Right ventricle myocardium superior (tissue), 1 donor: ENCODE results near the gene DND1. TPM values are rescaled to one million over a fixed set of nuclear protein-coding genes. Genes with fewer than 3 reads are reported as not detected.
"Not testable (repeated sequence)": the region's sequence is repeated elsewhere in the genome, so short reads cannot be mapped to it uniquely, and the experiment has no call there.

Experiments
- ATAC-seq: fragments of 200-7000 bp; cut with Tn5 transposase; one replicate; pipeline ENCODE4 v1.9.1; 2020; ENCODE audit warnings: mild to moderate bottlenecking; ENCODE audit not compliant: poor library complexity
- DNase-seq: peaks from one replicate; pipeline ENCODE4 v3.0.0-alpha.2; 2020
- intact Hi-C: fragments of 100-400 bp; cut with DNase I; formaldehyde crosslinking; loops from one replicate; pipeline ENCODE4 v1.11.2; 2022
- long read RNA-seq: library from polyadenylated mRNA; unstranded; transcript quantifications from one replicate; pipeline ENCODE4 v2.0.0, GENCODE V29; 2021
- total RNA-seq: library from RNA; stranded (reverse); fragmentation: NEBNext Ultra II Directional; extraction: Animal tissue kit (Norgen Biotek cat#: 25700); gene quantifications from one replicate; pipeline ENCODE4 v1.2.1, GENCODE V29; 2021
- donor health status: DM: no; HTN: yes; CAD: no; lungs with severe emphysema.

The DND1 gene
- 0.40 TPM for total RNA-seq
- long read RNA-seq, partial matches to known transcripts, result 0 of 7 reads
- long read RNA-seq, other reads (novel, unspliced or antisense), result 7 of 7 reads

DNA sequence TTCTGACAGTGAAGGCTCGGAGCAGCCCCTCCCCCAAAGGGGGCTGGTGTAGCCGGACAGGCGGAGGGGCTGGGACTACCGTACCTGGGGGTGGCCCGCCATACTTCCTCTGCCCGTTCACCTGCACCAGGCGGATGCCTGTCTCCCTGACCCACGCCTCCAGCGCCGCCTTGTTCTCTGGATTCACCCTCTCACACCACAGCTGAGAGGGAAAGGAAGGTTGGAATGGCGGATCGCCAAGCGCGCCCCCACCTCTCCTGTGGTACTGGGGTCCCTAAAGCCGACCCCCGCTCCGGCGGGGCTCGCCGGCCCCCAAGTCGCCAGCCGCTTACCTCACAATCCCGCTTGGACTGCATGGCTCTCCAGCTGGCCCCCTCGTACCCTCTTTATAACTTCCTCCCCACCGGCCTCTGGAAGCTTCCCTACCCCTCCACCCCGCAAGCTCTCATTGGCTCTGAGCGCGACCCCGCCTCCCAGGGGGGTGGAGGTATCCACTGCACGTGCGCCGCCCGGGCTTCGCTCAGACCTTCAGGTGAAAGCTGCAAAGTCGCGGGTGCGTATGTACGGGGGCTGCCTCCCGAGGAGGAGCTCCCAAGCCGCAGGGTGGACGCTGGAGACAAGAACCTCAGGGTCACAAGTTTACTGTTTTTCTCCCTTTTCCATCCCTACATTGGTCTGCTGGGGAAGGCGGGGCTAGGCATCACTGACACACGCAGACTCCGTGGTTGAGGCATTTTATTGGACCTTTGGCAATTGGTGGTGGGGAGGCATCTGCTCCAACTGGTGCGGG lies at the start of gene DND1:
DND1 (minus strand) TSS at position 390 of the 790 bp plus-strand sequence; CDS start at position 356, 34 bp downstream.
- DNase-seq, result no peak
- intact Hi-C loops, result no loop called here
- ATAC-seq, result no peak

DNA sequence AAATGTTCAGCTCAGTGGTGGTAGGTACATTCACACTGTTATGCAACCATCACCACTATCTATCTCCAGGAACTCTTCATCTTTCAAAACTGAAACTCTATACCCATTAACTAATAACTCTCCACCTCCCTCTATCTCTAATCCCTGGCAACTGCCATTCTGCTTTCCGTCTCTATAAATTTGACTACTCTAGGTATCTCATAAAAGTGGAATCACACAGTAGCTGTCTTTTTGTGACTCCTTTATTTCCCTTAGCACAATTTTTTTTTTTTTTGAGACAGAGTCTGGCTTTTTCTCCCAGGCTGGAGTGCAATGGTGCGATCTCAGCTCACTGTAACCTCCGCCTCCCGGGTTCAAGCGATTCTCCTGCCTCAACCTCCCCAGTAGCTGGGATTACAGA lies 48.0 kb upstream of the DND1 start:
- DNase-seq, intact Hi-C loops, ATAC-seq: not testable (repeated sequence)

DNA sequence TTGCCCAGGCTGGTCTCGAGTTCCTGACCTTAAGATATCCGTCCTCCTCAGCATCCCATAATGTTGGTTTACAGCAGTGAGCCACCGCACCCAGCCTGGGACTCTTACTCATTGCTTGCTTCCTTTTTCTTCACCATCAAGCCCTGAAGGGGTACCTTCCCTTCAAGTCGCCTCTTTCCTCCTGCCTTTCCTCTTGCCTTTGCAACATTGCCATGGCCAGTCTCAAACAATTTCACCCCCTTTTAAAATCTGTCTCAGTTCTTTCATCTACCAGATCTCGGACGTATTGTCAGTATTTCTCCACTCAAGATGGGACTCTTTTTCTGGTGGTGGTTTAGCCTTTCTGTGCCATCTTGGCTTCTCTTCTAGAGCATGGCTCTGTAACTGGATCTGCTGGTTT lies 47.4 kb upstream of the DND1 start:
- ATAC-seq, intact Hi-C loops, DNase-seq: not testable (repeated sequence)

DNA sequence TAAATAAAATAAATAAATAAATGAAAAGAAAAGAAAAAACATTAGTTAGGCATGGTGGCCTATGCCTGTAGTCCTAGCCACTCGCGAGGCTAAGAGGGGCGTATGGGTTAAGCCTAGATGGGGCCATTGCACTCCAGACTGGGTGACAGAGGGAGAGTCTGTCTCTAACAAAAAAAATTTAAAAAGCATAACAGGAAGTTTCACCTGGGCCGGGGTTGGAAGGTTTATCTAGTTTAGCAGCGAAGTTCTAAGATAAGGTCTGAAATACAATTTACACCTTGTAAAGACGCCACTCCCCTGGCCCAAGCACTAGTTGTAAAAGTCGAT lies 44.9 kb upstream of the DND1 start:
- ATAC-seq (no peak), DNase-seq (no peak)
- intact Hi-C loops, result no loop called here

DNA sequence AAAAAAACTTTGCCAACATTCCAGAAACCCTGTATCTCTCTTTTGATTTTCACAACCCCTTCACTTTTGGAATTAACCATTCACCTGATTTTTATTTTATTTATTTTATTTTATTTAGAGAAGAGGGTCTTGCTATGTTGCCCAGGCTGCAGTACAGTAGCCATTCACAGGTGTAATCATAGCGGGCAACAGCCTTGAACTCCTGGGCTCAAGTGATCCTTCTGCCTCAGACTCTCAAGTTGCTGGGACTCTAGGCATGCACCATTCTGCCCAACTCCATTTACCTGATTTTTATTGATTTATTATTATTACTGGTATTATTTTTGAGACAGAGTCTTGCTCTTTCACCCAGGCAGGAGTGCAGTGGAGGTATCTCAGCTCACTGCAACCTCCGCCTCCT lies 42.9 kb upstream of the DND1 start:
- intact Hi-C loops, DNase-seq, ATAC-seq: not testable (repeated sequence)

DNA sequence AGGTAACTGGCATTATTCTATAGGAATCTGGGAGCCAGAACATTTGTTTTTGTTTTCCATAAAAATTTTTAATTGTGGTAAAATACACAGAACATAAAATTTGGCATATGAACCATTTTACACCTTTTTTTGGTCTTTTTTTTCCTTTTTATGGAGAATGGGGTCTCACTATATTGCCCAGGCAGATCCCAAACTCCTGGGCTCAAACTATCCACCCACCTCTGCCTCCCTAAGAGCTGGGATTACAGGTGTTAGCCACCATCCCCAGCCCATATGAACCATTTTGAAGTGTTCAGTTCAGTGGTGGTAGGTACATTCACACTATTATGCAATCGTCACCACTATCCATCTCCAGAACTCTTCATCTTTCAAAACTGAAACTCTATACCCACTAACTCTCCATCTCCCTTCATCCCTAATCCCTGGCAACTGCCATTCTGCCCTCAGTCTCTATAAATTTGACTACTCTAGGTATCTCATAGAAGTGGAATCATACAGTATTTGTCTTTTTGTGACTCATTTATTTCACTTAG lies 40.3 kb upstream of the DND1 start:
- ATAC-seq (no peak), DNase-seq (no peak)
- intact Hi-C loops, result no loop called here

DNA sequence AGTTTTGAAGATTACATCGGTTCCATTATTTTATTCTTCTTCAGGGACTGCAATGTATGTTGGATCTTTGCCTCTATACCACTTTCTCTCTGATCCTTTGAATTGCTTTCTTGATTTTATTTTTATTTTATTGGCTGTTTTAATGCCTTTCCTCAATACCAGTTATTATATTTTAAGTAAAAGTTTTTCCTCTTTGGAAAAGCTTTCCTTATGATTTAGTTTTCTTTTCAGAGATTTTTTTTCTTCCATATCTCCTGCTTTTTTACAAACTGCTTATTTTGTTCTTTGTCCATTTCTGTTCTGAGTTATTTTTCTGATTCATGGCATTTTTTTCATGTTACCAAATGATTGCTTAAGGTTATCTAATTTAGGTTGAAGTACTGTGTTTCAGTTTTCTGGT lies 38.4 kb upstream of the DND1 start:
- intact Hi-C loops, result no loop called here
- DNase-seq (no peak), ATAC-seq (no peak)

DNA sequence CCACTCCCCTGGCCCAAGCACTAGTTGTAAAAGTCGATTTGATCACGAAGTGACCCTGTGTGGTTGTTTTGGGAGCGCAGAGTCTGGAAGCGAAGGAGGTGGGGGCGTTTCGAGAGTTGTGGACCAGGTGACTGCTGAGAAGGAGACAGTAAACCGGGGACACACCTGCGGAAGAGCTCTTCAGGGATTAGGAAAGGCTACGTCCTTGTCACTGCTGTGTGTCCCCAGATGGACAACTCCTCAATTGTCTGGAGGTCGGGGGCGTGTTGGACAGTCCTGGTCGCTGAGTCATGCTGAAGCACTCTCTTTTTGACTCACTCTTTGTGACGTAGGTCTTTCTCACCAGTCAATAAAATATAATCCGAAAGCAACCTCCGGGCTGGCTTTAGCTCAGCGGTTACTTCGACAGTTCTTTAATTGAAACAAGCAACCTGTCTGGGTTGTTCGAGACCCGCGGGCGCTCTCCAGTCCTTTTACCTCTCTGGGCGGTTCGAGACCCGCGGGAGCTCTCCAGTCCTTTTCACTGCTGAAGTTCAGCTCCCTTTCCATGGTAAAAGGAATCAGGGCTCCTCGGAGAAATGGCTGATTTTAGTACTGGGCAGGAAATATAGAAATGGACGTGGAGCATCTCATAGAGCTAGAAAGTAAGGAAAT lies 37.6 kb upstream of the DND1 start:
- ATAC-seq (peak; percentile 94), DNase-seq (peak; percentile 89)
- intact Hi-C loops, result no loop called here

DNA sequence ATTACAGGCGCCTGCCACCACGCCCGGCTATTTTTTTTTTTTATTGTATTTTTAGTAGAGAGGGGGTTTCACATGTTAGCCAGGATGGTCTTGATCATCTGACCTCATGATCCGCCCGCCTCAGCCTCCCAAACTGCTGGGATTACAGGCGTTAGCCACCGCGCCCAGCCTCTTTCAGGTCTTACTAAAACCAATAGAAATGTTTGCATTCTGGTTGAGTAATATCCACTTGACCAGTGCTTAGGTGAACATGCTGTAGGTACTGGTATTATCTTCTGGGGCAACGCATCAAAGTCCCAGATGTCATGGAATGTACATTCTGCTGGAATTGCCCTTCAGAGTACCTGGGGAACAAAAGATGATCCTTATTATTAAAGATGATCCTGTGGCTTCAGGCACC lies 35.4 kb upstream of the DND1 start:
- intact Hi-C loops, DNase-seq, ATAC-seq: not testable (repeated sequence)

DNA sequence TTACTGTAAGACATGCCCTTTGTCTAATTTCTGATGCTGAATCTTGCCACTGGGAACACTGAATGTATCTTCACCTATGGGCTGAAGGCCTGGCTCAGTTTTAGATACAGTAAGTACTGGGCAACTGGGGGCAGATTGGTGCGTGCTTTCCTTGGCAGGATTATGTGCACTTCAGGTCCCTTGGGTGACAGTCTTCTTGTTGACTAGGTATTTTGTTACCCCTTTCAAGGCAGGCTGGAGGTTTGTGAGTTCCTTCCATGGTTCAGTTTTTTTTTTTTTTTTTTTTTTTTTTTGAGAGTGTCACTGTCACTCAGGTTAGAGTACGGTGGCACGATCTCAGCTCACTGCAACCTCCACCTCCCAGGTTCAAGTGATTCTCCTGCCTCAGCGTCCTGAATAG lies 34.4 kb upstream of the DND1 start:
- intact Hi-C loops, result no loop called here
- no peak for ATAC-seq
- no peak for DNase-seq

DNA sequence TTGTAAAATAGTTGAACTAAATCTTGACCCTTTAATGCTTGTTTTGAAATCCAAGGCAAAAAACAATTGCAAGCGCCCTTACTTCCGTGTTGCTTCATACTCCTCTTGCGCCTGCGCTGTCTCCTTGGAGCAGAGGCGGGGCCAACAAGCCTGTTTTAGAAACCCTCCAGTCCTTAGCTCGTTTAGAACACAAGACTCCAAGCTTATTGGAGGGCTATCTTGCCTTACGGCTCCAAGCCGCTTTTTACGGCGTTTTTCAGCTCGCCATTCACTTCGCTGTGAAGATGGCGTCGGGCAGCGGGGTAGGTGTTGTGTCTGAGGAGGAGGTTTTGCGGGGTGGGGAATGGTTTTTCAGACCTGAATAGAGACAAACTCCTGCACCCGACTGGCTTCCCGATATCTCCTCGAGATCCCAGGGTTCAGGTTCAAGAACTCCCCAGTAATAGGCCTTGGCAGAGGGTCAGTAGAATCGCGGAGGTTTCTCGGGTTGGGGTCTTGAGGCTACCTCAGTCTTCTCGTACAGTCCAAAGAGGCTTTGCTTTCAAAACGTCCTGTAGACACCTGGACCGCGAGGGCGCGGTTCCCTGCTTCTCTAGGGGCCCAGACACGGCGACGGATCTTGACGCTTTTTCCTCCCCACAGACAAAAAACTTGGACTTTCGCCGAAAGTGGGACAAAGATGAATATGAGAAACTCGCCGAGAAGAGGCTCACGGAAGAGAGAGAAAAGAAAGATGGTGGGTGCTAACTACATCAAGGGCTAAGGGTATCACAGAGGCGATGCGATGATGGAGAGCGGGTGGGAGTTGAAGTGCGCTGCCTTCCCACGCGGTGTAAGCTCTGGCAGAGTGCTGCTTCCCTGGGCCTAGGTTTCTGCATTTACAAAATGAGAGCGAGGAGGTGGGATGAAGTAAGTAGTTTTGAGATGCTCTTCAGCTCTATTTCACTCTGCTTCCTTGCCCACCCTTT lies 27.1 kb upstream of the DND1 start, which contains the start of gene ZMAT2:
ZMAT2 (plus strand) TSS at position 271 of the 968 bp plus-strand sequence; CDS start at position 285, 14 bp downstream.
- intact Hi-C loops, result no loop called here
- DNase-seq (peak; percentile 96), ATAC-seq (peak; percentile 99)

DNA sequence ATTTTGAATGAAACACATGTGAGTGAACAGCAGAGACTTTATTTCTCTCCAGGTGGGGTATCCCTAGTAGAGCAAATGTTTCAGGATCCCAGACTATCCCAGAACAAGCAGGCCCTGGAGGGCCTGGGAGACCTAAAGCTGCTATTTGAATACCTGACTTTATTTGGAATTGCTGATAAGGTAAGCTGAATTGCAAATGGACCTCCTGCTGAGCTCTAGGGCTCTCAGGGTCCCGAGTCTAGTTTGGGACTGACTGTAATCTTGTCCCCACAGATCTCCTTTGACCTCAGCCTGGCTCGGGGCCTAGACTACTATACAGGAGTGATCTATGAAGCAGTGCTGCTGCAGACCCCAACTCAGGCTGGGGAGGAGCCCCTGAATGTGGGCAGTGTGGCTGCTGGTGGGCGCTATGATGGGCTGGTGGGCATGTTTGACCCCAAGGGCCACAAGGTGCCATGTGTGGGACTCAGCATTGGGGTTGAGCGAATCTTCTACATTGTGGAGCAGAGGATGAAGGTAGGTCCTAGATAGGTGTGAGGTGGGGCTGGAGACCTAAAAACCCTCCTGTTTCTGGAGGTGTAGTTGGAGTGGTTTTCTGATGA lies 23.6 kb upstream of the DND1 start:
- DNase-seq (no peak), ATAC-seq (no peak)
- intact Hi-C loops, result no loop called here

DNA sequence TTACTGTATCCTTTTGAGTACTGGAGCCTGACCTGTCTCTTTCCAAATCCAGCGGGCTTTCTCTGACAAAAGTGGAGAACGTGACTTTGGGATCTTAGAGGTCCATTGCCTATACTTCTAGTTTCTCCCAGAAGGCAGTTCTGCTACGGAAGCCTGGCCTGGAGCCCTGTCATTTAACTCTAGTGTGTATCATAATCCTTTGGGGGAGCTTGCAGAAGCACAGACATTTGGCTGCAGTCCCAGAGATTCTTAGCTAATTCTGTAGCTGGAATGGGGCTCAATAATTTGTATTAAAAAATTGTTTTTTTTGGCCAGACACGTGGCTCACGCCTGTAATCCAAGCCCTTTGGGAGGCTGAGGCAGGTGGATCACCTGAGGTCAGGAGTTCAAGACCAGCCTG lies 20.9 kb upstream of the DND1 start:
- intact Hi-C loops, result no loop called here
- DNase-seq (no peak), ATAC-seq (no peak)

DNA sequence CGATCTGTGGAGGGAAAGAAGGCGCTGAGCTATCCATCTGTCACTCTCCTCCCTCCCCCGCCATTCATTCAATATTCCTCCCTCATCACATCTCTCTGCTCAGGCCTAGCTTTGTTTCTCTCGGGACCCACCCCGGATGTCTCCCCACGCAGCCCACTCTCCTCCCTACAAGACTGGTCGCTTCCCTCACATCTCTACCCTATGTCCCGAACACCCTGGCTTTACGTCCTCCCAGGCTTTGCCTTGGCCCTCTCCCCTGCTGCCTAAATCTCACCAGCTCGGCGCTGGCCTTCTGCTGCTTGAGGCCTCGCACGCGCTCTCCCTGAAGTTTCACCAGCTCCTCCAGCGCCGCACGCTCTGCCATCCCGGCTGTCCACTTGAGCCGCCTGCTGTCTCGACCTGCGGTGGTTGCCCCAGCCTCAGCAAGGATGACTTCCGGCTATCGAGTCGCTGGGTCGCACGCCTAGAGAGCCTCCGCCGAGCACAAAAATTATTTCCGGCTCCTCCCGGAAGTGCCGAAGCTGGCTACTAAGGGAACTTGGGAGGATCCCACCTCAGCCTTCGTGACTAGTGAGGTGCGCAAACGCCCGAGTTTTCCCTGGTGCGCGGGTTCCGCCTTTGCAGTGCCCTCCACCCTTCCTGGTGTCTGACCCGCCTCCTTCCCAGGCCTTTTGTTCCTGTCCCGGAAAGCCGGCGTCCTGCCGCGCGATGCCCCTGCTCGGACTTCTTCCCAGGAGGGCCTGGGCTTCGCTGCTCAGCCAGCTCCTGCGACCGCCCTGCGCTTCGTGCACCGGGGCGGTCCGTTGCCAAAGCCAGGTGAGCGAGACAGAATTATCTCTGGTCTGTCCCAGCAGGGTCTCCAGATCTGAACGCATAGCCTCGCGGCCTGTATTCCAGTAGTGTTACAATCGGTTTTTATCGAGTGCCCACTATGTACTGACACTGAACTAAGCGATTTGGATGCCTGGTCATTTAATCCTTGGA lies 17.9 kb upstream of the DND1 start, which contains the start of the genes HARS1 and HARS2:
HARS1 (minus strand) TSS at position 430 of the 984 bp plus-strand sequence; CDS start at position 364, 66 bp downstream.
HARS2 (plus strand) TSS at position 515 of the 984 bp plus-strand sequence; CDS start at position 709, 194 bp downstream.
- DNase-seq (peak; percentile 93), ATAC-seq (peak; percentile 99)
- intact Hi-C loops, result no loop called here

DNA sequence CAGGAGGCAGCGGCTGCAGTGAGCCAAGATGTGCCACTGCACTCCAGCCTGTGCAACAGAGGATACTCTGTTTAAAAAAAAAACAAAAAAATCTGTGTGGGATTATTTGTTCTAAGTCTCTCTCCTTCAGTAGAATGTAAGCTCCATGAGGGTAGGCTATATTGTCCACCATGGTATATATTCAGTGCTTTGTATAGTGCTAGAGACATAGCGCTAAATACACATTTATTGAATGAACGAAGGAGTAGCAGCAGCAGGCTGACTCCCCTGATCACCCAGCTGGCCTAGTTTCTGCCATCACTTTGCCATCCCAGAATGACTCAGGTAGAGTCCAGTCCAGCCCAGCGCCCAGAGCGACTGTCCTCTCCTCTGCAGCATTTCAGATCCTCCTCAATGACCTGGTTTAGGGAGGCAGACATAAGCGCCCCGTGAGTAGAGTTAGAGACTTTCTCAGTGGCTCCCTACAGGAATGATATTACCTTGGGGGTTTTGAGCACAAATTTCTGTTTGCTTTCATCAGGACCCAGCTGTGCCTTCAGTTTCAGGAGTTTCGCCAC lies 17.1 kb upstream of the DND1 start:
- ATAC-seq, result no peak
- intact Hi-C loops, result no loop called here
- DNase-seq, result no peak

DNA sequence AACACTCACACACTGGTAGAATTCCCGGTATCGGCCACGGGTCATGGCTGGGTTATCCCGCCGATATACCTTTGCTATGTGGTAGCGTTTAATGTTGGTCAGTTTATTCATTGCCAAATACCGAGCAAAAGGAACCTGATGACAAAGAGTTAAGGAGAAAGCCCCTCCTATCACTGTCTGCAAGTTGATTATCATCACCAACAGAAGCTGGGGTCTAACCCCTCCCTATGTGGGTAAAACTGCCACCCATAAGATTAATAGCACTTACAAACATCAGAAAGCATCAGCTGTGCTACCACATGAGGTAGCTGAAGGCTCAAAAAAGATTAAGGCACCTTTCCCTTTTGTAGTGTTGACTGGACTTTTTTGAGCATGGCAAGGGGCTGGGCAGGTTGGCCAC lies 5.6 kb upstream of the DND1 start:
- ATAC-seq, result no peak
- no peak for DNase-seq
- intact Hi-C loops, result no loop called here

DNA sequence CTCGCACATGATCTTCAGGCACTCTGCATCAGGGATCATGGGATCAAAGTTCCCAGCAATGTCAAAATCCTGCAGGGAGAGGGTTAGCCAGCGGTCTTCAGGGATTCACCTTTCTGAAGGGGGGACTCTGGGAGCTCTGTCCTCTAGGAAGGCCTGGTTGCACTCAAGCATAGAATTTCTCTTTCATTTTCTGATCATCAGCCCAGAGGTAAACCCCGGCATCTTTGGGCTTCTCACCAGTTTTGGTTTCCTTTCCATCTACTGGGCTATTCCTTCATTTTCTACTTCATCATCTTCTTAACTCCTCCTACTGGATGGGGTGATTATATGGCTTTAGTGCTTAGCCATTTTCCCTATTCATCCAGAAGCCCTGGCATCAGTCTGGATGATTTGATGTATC lies 4.6 kb upstream of the DND1 start:
- intact Hi-C loops, result no loop called here
- DNase-seq, result no peak
- no peak for ATAC-seq
